ENCODE data around the gene KSR1.

KSR1 gene

DNA sequence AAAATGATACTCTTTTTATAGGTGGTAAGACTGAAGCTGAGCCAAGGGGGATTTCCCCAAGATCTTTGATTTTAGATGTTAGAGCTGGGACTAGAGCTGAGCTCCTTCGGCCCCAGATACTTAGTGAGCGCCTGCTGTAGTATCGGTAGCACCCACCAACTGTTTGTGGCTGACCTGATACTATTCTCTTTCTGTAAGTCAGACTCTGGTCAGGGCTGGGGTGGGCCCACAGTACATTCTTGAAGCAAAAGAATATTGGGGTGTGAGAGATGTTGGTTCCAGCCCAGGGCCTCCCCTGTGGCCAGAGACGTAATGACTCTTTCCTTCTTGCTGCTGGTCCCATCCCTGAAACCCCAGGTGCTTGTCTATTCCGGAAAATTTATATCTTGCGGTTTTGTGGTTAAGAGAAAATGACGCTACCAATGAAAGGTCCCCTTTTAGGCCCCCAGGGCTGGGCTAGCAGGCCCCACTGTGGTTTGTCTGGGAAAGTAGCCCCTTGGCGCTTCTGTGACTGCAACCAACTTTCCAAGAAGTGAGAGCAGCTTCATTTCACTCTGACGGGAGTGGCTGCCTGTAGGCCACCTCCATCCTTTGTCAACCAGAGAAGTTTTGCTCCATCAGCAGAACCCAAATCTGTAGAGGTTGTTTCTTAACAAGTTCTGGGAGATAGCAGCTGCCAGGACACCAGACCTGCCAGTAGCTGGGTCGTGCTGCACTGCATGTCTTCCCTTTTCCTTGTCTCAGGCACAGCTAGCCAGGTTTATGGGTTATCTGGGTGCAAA is 88.3 kb downstream of the KSR1 start:
- H3K4me3 ChIP-seq (ENCODE audit: low read length) = no peak overlapping the region
- no peaks in the 10 kb centered on the region for H3K27me3 ChIP-seq (ENCODE audit: control insufficient read depth, insufficient read depth, low read length)
- no peak overlapping the region for H3K27ac ChIP-seq (ENCODE audit: low read depth, low read length)
- H3K4me1 ChIP-seq (ENCODE audit: control insufficient read depth, insufficient read depth, low read length) = peaks cover 12% of the 10 kb centered on the region
- H3K36me3 ChIP-seq (ENCODE audit: control insufficient read depth, insufficient read depth, low read length) = no peaks in the 10 kb centered on the region
- H3K9ac ChIP-seq (ENCODE audit: low read length) = no peak overlapping the region

DNA sequence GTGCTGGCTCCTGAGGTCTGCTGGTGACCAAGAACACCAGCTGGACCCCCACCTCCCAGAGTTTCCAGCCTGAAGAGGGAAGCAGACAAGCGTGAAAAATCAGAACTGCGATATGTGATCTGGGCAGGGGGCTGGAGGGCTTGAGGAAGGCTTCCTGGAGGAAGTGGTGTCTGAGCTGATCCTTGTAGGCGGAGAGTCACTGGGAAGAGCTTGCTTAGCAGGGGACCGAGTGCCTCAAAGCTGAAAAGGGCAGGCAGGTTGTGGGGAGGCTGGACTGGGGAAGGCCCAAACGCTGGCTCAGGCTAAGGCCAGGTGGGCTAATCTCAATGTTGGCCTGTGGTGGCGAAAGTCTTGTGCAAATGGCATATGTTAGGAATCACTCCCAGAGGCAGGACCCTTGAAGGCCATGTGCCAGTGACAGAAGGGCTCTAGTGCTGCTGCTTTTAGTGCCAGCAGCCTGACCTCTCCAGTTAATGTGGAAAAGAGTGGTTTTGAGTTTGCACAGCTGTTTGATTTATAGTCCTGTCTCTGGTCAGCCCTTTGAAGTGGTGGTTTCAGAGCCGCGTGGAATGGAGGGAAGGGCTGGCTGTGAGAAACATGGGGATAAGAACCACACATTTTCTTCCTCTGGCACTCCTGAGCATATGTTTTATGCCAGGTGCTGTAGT is 89.4 kb downstream of the KSR1 start:
- no peak overlapping the region for H3K9ac ChIP-seq (ENCODE audit: low read length)
- H3K4me1 ChIP-seq (ENCODE audit: control insufficient read depth, insufficient read depth, low read length) = peaks cover 8% of the 10 kb centered on the region

DNA sequence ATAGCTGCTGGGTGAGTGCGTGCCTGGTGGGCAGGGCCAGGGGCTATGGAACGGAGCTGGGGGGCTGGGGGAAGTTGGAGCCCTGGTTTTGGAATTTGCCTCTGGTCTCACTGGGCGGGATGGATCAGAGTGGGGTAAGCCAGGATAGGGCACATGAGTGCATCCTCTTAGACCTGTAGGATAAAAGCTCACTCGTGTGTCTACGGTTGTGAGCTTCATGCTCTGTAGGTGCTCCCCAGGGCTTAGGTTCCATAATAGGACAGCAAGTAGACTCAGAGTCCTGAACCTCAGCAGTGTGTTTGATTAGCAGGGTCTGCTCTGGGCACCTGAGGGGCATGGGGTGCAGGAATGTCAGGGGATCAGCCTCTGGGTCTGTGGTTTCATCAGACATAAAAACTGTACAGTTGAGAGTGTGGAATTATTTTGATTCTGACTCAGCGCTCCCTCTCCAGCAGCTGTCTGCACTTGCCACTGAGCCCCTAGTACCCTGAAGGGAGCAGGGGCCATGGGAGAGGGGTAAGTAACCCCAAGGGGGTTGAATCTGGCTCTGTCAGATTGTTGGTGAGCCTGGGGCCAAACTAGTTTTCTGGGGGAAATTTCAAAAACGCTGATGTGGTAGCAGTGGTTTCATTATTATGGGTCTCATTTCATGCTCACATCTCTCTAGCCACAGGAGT is 90.5 kb downstream of the KSR1 start:
- no peaks in the 10 kb centered on the region for H3K27me3 ChIP-seq (ENCODE audit: control insufficient read depth, insufficient read depth, low read length)
- H3K4me1 ChIP-seq (ENCODE audit: control insufficient read depth, insufficient read depth, low read length) = peaks cover 4% of the 10 kb centered on the region
- H3K36me3 ChIP-seq (ENCODE audit: control insufficient read depth, insufficient read depth, low read length) = no peaks in the 10 kb centered on the region
- no peak overlapping the region for H3K27ac ChIP-seq (ENCODE audit: low read depth, low read length)
- H3K9ac ChIP-seq (ENCODE audit: low read length) = no peak overlapping the region
- H3K4me3 ChIP-seq (ENCODE audit: low read length) = no peak overlapping the region

More for the DNA sequence above, 89.4 kb downstream of the KSR1 start:
- no peak overlapping the region for H3K4me3 ChIP-seq (ENCODE audit: low read length)
- no peaks in the 10 kb centered on the region for H3K27me3 ChIP-seq (ENCODE audit: control insufficient read depth, insufficient read depth, low read length)
- H3K36me3 ChIP-seq (ENCODE audit: control insufficient read depth, insufficient read depth, low read length) = no peaks in the 10 kb centered on the region
- H3K27ac ChIP-seq (ENCODE audit: low read depth, low read length) = no peak overlapping the region

DNA sequence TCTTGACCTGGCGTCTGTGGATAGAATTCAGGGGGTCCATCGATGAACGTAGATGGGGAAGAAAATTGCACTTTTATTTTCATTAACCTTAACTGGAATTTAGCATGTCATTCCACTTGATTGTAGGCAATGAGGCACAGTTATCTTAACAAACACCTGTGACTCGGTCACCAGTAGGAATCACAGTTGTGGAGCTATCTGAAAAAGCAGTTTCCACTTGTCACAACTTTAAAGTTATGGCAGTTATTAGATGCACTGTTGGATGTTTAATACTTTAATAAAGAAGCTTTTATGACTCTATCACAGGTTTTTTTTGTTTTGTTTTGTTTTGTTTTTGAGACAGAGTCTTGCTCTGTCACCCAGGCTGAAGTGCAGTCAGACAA is 91.0 kb downstream of the KSR1 start:
- Histone ChIP-seq H3K4me3 (ENCODE audit: low read length) (no peak overlapping the region), H3K27me3 (ENCODE audit: control insufficient read depth, insufficient read depth, low read length) (no peaks in the 10 kb centered on the region), H3K27ac (ENCODE audit: low read depth, low read length) (no peak overlapping the region), H3K36me3 (ENCODE audit: control insufficient read depth, insufficient read depth, low read length) (no peaks in the 10 kb centered on the region), H3K9ac (ENCODE audit: low read length) (no peak overlapping the region), H3K4me1 (ENCODE audit: control insufficient read depth, insufficient read depth, low read length) (peaks cover 4% of the 10 kb centered on the region)

DNA sequence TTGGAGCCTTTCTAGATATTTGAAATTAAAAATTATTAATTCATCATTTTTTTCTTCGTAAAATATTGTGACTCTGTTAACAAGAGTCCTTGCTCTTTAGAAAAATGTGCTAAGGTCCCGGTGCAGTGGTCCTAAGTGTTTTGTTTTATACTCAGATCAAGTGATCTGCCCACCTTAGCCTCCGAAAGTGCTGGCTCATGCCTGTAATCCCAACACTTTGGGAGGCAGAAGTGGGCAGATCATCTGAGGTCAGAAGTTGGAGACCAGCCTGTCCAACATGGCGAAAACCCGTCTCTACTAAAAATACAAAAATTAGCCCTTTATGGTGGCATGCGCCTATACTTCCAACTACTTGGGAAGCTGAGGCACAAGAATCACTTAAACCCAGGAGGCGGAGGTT is 92.1 kb downstream of the KSR1 start:
- H3K27me3 ChIP-seq (ENCODE audit: control insufficient read depth, insufficient read depth, low read length) = no peaks in the 10 kb centered on the region
- no peaks in the 10 kb centered on the region for H3K36me3 ChIP-seq (ENCODE audit: control insufficient read depth, insufficient read depth, low read length)
- H3K4me1 ChIP-seq (ENCODE audit: control insufficient read depth, insufficient read depth, low read length) = peaks cover 4% of the 10 kb centered on the region
- H3K4me3 ChIP-seq (ENCODE audit: low read length) = no peak overlapping the region
- no peak overlapping the region for H3K27ac ChIP-seq (ENCODE audit: low read depth, low read length)
- H3K9ac ChIP-seq (ENCODE audit: low read length) = no peak overlapping the region

GRCh38 chr17:27549251-27549893 is 93.1 kb downstream of the KSR1 start:
- H3K27me3 ChIP-seq (ENCODE audit: control insufficient read depth, insufficient read depth, low read length) = no peaks in the 10 kb centered on the region
- no peak overlapping the region for H3K4me3 ChIP-seq (ENCODE audit: low read length)
- no peaks in the 10 kb centered on the region for H3K36me3 ChIP-seq (ENCODE audit: control insufficient read depth, insufficient read depth, low read length)
- peaks cover 4% of the 10 kb centered on the region for H3K4me1 ChIP-seq (ENCODE audit: control insufficient read depth, insufficient read depth, low read length)
- H3K9ac ChIP-seq (ENCODE audit: low read length) = no peak overlapping the region
- no peak overlapping the region for H3K27ac ChIP-seq (ENCODE audit: low read depth, low read length)

- Histone ChIP-seq H3K9ac (ENCODE audit: low read length) (no peak overlapping the region), H3K36me3 (ENCODE audit: control insufficient read depth, insufficient read depth, low read length) (no peaks in the 10 kb centered on the region), H3K4me3 (ENCODE audit: low read length) (no peak overlapping the region), H3K4me1 (ENCODE audit: control insufficient read depth, insufficient read depth, low read length) (peaks cover 4% of the 10 kb centered on the region), H3K27me3 (ENCODE audit: control insufficient read depth, insufficient read depth, low read length) (no peaks in the 10 kb centered on the region), H3K27ac (ENCODE audit: low read depth, low read length) (no peak overlapping the region)
These were observed 94.2 kb downstream of the KSR1 start for GRCh38 chr17:27550291-27550930.

- no peak overlapping the region for H3K4me3 ChIP-seq (ENCODE audit: low read length)
- H3K27ac ChIP-seq (ENCODE audit: low read depth, low read length) = no peak overlapping the region
- no peak overlapping the region for H3K9ac ChIP-seq (ENCODE audit: low read length)
- H3K27me3 ChIP-seq (ENCODE audit: control insufficient read depth, insufficient read depth, low read length) = no peaks in the 10 kb centered on the region
- H3K4me1 ChIP-seq (ENCODE audit: control insufficient read depth, insufficient read depth, low read length) = no peaks in the 10 kb centered on the region
- no peaks in the 10 kb centered on the region for H3K36me3 ChIP-seq (ENCODE audit: control insufficient read depth, insufficient read depth, low read length)
These were observed 94.8 kb downstream of the KSR1 start for GRCh38 chr17:27550974-27551505.

DNA sequence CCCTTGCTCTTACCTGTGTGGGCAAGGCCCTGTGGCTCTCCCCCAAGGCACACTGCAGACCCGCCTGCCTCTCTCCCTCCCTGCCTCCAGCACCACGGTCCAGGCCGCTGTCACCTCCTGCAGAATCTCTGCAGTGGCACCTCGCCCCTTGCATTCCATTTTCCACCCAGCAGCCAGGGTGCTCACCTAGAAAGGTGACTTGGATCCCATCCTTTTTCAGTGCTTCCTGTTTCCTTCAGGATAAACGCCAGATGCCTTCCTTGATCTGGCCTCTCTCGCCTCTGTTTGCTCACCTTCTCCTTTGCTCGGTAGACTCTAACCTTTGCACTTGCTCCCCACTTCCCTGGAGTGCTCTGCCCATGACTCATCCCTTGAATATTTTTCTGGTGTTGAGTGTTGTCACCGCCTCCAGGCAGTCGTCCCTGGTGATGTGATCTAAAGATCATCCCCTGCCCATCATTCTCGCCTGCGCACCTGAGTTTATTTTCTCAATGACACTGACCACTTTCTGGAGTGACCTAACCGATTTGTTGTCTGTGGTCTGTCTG is 95.5 kb downstream of the KSR1 start:
- H3K27ac ChIP-seq (ENCODE audit: low read depth, low read length) = no peak overlapping the region

GRCh38 chr17:27552276-27552732 is 96.1 kb downstream of the KSR1 start:
- H3K4me3 ChIP-seq (ENCODE audit: low read length) = no peak overlapping the region
- H3K36me3 ChIP-seq (ENCODE audit: control insufficient read depth, insufficient read depth, low read length) = no peaks in the 10 kb centered on the region
- H3K4me1 ChIP-seq (ENCODE audit: control insufficient read depth, insufficient read depth, low read length) = no peaks in the 10 kb centered on the region
- no peak overlapping the region for H3K9ac ChIP-seq (ENCODE audit: low read length)
- no peak overlapping the region for H3K27ac ChIP-seq (ENCODE audit: low read depth, low read length)
- no peaks in the 10 kb centered on the region for H3K27me3 ChIP-seq (ENCODE audit: control insufficient read depth, insufficient read depth, low read length)

More for the DNA sequence above, 95.5 kb downstream of the KSR1 start:
- no peak overlapping the region for H3K4me3 ChIP-seq (ENCODE audit: low read length)
- no peaks in the 10 kb centered on the region for H3K36me3 ChIP-seq (ENCODE audit: control insufficient read depth, insufficient read depth, low read length)
- H3K9ac ChIP-seq (ENCODE audit: low read length) = no peak overlapping the region
- H3K27me3 ChIP-seq (ENCODE audit: control insufficient read depth, insufficient read depth, low read length) = no peaks in the 10 kb centered on the region
- no peaks in the 10 kb centered on the region for H3K4me1 ChIP-seq (ENCODE audit: control insufficient read depth, insufficient read depth, low read length)

DNA sequence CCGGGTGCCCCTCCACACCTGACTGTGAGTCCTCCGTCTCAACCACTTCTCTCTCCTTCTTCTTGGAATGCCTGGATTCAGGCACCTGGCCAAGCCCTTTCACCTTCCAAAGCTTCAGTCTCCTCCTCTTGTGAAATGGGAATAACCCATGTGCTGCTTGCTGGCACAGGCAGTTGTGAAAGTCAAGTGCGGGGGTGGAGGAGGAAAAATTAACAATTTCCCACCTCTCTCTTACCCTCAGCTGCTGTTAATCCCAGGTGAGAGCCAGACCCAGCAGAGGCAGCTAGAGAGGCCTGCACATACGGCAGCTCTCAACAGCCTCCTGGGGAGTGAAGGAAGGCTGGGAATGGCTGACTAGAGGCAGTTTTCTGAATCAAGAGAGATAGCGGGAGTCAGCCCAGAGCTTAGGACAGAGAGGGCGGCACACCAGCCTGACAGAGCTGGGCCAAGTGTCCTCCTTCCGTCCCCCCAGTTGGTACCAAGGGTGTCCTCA is 96.8 kb downstream of the KSR1 start:
- no peaks in the 10 kb centered on the region for H3K4me1 ChIP-seq (ENCODE audit: control insufficient read depth, insufficient read depth, low read length)
- no peak overlapping the region for H3K4me3 ChIP-seq (ENCODE audit: low read length)
- no peak overlapping the region for H3K27ac ChIP-seq (ENCODE audit: low read depth, low read length)
- H3K36me3 ChIP-seq (ENCODE audit: control insufficient read depth, insufficient read depth, low read length) = no peaks in the 10 kb centered on the region
- no peaks in the 10 kb centered on the region for H3K27me3 ChIP-seq (ENCODE audit: control insufficient read depth, insufficient read depth, low read length)
- no peak overlapping the region for H3K9ac ChIP-seq (ENCODE audit: low read length)
